K562 (cell line): Measurements from ENCODE around the gene ZFHX2. TPM values are rescaled to one million over a fixed set of nuclear protein-coding genes. Genes with fewer than 3 reads are reported as not detected.

Experiments
- ATAC-seq: fragments of 200-7000 bp; cut with Tn5 transposase; 3 replicates; pipeline ENCODE4 v1.9.1; 2020; ENCODE audit warnings: moderate library complexity
- BruUV-seq: library from RNA; stranded (reverse); fragments of 400-500 nt; replicated peaks from 2 replicates; lab custom pipeline; 2021; lab: Mats Ljungman, UMichigan
- CTCF ChIA-PET: fragments of 300-600 bp; formaldehyde crosslinking; extraction: SDS; loops from one replicate; lab custom pipeline; 2021; ENCODE audit warnings: low intra/inter-chr PET ratio; lab: Yijun Ruan, JAX
- POLR2A ChIA-PET: fragments of 300-600, 350-650 bp; sonication (Branson Sonifier 250); formaldehyde crosslinking; extraction: SDS; loops from one replicate; lab custom pipeline; 2021; ENCODE audit warnings: antibody characterized with exemption, inconsistent platforms; lab: Yijun Ruan, JAX
- DNase-seq, 4 experiments: peaks; one replicate each; pipeline versions ENCODE4 v3.0.0 to v3.0.0-alpha.2; 2011 to 2018; ENCODE audit warnings: low spot score in 3 of 4, mixed read lengths in 3 of 4; ENCODE audit errors: extremely low read depth in 1 of 4
- FAIRE-seq: peaks from 2 replicates; lab custom pipeline; 2011; peaks lifted over from hg19 to GRCh38; lab: Jason Lieb, UNC
- H2AFZ ChIP-seq: 2 replicates; pipeline ENCODE4 v1.6.0; 2011; ENCODE audit warnings: low read depth, low read length, control low read depth, inconsistent platforms
- H3K27ac ChIP-seq: fragments of 200-600 bp; 3 replicates; pipeline ENCODE4 v1.8.0; 2011; ENCODE audit warnings: low read depth, mild to moderate bottlenecking, control low read depth, inconsistent platforms, low read length, moderate library complexity, mixed read lengths; ENCODE audit errors: extremely low read depth
- H3K27me3 ChIP-seq, 2 experiments: fragments of 300-600 bp in 1 of 2; 2 replicates in 1 of 2; 3 replicates in 1 of 2; pipeline versions ENCODE4 v1.6.0 to v1.8.0; 2011; ENCODE audit warnings: inconsistent platforms in 2 of 2, low read length in 2 of 2, mild to moderate bottlenecking in 1 of 2, mixed read lengths in 1 of 2, moderate library complexity in 1 of 2; ENCODE audit not compliant: control insufficient read depth in 2 of 2, insufficient read depth in 2 of 2
- H3K36me3 ChIP-seq: fragments of 300-600 bp; 3 replicates; pipeline ENCODE4 v1.8.0; 2011; ENCODE audit warnings: mild to moderate bottlenecking, low read length, inconsistent platforms; ENCODE audit not compliant: control insufficient read depth, insufficient read depth
- H3K4me1 ChIP-seq, 2 experiments: fragments of 200-600 bp in 1 of 2; replicated peaks in 1 of 2; 2 replicates in 1 of 2; 3 replicates in 1 of 2; pipeline versions ENCODE4 v1.5.1 to v1.8.0; 2011; ENCODE audit warnings: inconsistent platforms in 2 of 2, low read length in 2 of 2, mild to moderate bottlenecking in 1 of 2, mixed read lengths in 1 of 2, moderate library complexity in 1 of 2; ENCODE audit not compliant: control insufficient read depth in 2 of 2, insufficient read depth in 2 of 2
- H3K4me2 ChIP-seq: 2 replicates; pipeline ENCODE4 v1.6.1; 2011; ENCODE audit warnings: low read length, control low read depth, inconsistent platforms, mixed read lengths; ENCODE audit not compliant: insufficient read depth
- H3K4me3 ChIP-seq: fragments of 200-600 bp; sonication (generic), shearing (Covaris generic); 2 replicates; pipeline ENCODE4 v1.5.1; 2016; ENCODE audit warnings: control low read depth, inconsistent platforms
- H3K79me2 ChIP-seq: fragments of 200-600 bp; 3 replicates; pipeline ENCODE4 v1.8.0; 2011; ENCODE audit warnings: low read length, inconsistent platforms; ENCODE audit not compliant: control insufficient read depth, insufficient read depth
- H3K9ac ChIP-seq, 2 experiments: 2 replicates each; pipeline versions ENCODE4 v1.6.0 to v1.6.1; 2011; ENCODE audit warnings: low read depth in 2 of 2, low read length in 2 of 2, control low read depth in 1 of 2, inconsistent platforms in 1 of 2, mild to moderate bottlenecking in 1 of 2, mixed read lengths in 1 of 2; ENCODE audit not compliant: insufficient read depth in 1 of 2
- H3K9me1 ChIP-seq: one replicate; pipeline ENCODE4 v1.6.0; 2011; ENCODE audit warnings: inconsistent platforms, mild to moderate bottlenecking, low read length, moderate library complexity; ENCODE audit not compliant: control insufficient read depth, insufficient read depth
- H3K9me3 ChIP-seq: replicated peaks from 2 replicates; pipeline ENCODE4 v1.5.1; 2011; ENCODE audit warnings: low read depth, low read length, inconsistent platforms; ENCODE audit not compliant: control insufficient read depth, insufficient read depth
- H4K20me1 ChIP-seq: replicated peaks from 2 replicates; pipeline ENCODE4 v1.6.1; 2011; ENCODE audit warnings: low read length, inconsistent platforms, mixed read lengths; ENCODE audit not compliant: control insufficient read depth, insufficient read depth
- ASH1L ChIP-seq: fragments of 450-650 bp; IDR thresholded peaks from 2 replicates; pipeline ENCODE4 v1.6.1; 2018; ENCODE audit warnings: borderline replicate concordance, mild to moderate bottlenecking, low read depth; ENCODE audit not compliant: partially characterized antibody
- GTF2A2 ChIP-seq: IDR thresholded peaks from 2 replicates; pipeline ENCODE4 v1.6.1; 2016; ENCODE audit warnings: mild to moderate bottlenecking, missing genetic modification characterization, missing compliant biosample characterization
- POLR2G ChIP-seq: fragments of 200-400 bp; formaldehyde crosslinking; IDR thresholded peaks from 2 replicates; pipeline ENCODE4 v1.6.1; 2017; ENCODE audit warnings: low read depth, mild to moderate bottlenecking, antibody characterized with exemption, low read length, moderate library complexity
- PTBP1 ChIP-seq: fragments of 200-400 bp; formaldehyde crosslinking; IDR thresholded peaks from 2 replicates; pipeline ENCODE4 v1.6.1; 2017; ENCODE audit warnings: low read depth, low read length
- RBFOX2 ChIP-seq: fragments of 200-400 bp; formaldehyde crosslinking; IDR thresholded peaks from 2 replicates; pipeline ENCODE4 v1.6.1; 2017; ENCODE audit warnings: low read depth, mild to moderate bottlenecking, low read length, moderate library complexity
- TCF7L2 ChIP-seq: fragments of 150-350 bp; IDR thresholded peaks from 2 replicates; pipeline ENCODE4 v1.6.1; 2016; ENCODE audit warnings: low read depth, mild to moderate bottlenecking, low read length, moderate library complexity
- TRIM25 ChIP-seq: fragments of 450-650 bp; IDR thresholded peaks from 2 replicates; pipeline ENCODE4 v1.7.0; 2016; ENCODE audit warnings: borderline replicate concordance
- WGBS: fragments of 100-300 bp; shearing (Covaris generic); methylation state at CpG from one replicate; pipeline ENCODE4 v1.1.6; 2016; ENCODE audit warnings: low coverage, mixed read lengths; ENCODE audit not compliant: insufficient coverage; ENCODE audit errors: missing lambda C conversion rate; 5-methylcytosine and 5-hydroxymethylcytosine counted together
- in situ Hi-C: fragments of 300-500 bp; cut with MboI; formaldehyde crosslinking; loops from 4 replicates; pipeline ENCODE4 v1.15.0; 2018; ENCODE audit warnings: inconsistent platforms, mixed read lengths
- intact Hi-C: fragments of 100-400 bp; cut with micrococcal nuclease; formaldehyde crosslinking; loops from 2 replicates; pipeline ENCODE4 v1.14.2; 2022
- polyA plus RNA-seq, 8 experiments: library from polyadenylated mRNA; depleted of rRNA in 4 of 8; stranded (reverse) in 5 of 8; unstranded in 3 of 8; fragments of >200 nt; fragmentation: Nextera tagmentation in 2 of 8; fragmentation: Illumina TruSeq in 1 of 8; extraction: Ambion mirVana in 2 of 8; extraction: Trizol in 1 of 8; gene quantifications; 2 replicates each; pipeline versions ENCODE4 v1.2.1 to v1.2.3, GENCODE V29; 2011 to 2014; ENCODE audit warnings: inconsistent platforms in 1 of 8, missing spikeins in 1 of 8
- total RNA-seq, 7 experiments: library from RNA; depleted of rRNA in 6 of 7; stranded (reverse); fragments of >200 nt in 6 of 7; fragmentation: Illumina TruSeq in 2 of 7; extraction: Trizol in 2 of 7; gene quantifications; 2 replicates each; pipeline versions ENCODE4 v1.2.1 to v1.2.3, GENCODE V29; 2011 to 2021; ENCODE audit warnings: low replicate concordance in 1 of 7
- TF ChIP-seq, protein P1 (sequence below), 3 experiments: IDR thresholded peaks in 2 of 3; conservative IDR thresholded peaks in 1 of 3; 2 replicates each; pipeline ENCODE4 v1.5.1; 2011 to 2012; ENCODE audit warnings: low read length in 3 of 3, mild to moderate bottlenecking in 3 of 3, control low read depth in 2 of 3, improper control_type of control experiment in 1 of 3, inconsistent platforms in 1 of 3, low read depth in 1 of 3, mixed read lengths in 1 of 3, moderate library complexity in 1 of 3; ENCODE audit not compliant: insufficient read depth in 2 of 3

The ZFHX2 gene
- total and polyA plus RNA-seq, 9 of the 15 experiments (the other 6 are each of a cell fraction or from before 2014, with no cell fraction given) = 0.06 to 0.11 (median 0.11) TPM; not detected in 4

DNA sequence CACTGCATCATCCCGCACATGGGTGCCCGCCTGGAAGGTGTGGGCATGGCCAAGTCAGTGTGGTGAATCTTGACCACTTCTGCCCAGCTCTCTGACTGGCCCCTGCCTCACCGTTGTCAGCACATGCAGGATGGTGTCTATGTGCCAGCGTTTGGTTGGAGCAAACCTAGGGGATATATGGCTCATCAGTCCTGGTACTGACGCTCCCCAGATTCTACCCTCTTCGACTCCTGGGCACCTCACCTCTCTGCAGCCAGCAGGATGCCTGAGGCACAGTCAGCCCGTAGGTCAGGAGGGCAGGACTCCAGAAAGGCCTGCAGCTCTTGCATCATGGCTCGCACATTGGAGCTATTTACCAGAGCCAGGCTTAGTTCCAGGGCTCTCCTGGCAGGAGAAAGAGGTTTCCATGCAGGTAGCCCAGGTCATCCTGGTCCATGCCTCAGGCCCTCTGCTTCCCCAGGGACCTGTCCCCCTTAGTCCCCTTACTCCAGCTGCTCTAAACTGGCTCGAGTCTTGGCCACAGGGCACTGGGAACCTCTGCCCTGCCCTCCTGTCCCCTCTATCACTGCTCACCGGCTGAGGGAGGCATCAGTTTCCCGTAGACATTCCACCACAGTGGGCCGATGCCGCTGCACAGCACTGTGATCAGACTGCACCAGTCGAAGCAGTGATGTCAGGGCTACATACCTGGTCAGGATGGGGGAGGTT lies 12.1 kb upstream of the ZFHX2 start:
- DNase-seq (no peak), ATAC-seq (no peak), FAIRE-seq (no peak)
- Histone ChIP-seq H3K36me3 (peaks cover 62% of the 10 kb centered on the region; the same call in 2 of the 3 replicates), H4K20me1 (0 out of 2 replicates have a peak, but pooled peaks cover 3% of the 10 kb centered on the region), H3K27me3 (no peaks in the 10 kb centered on the region), H3K27ac (no peak overlapping the region), H3K9me1 (no peaks in the 10 kb centered on the region), H3K79me2 (peaks cover 10% of the 10 kb centered on the region; the same call in 2 of the 3 replicates), H3K9me3 (no peaks in the 10 kb centered on the region), H2AFZ (no peak overlapping the region), H3K4me3 (no peak overlapping the region), H3K4me2 (no peak overlapping the region), H3K9ac (no peak overlapping the region), H3K4me1 (peaks cover 8 to 21% of the 10 kb centered on the region in 2 experiments; a peak in 4 of 5 replicates)
- WGBS = 71% methylated on average over 8 of the region's 14 CpGs
- intact Hi-C loops (loop anchor here (5.0 kb wide), 1 partner anchor 441 kb away; no protein-coding TSS in a partner anchor), in situ Hi-C loops (loop anchor here (10.0 kb wide), 1 partner anchor 299 kb away; no protein-coding TSS in a partner anchor)
- no TSS peak for BruUV-seq
- TF ChIP-seq GTF2A2 (tag) = no peak
- no peak for TF ChIP-seq TCF7L2
- TF ChIP-seq RBFOX2 = 0 out of 2 replicates have a peak, but pooled peaks have one; percentile 34
- TF ChIP-seq ASH1L = no peak
- TF ChIP-seq, protein P1, sequence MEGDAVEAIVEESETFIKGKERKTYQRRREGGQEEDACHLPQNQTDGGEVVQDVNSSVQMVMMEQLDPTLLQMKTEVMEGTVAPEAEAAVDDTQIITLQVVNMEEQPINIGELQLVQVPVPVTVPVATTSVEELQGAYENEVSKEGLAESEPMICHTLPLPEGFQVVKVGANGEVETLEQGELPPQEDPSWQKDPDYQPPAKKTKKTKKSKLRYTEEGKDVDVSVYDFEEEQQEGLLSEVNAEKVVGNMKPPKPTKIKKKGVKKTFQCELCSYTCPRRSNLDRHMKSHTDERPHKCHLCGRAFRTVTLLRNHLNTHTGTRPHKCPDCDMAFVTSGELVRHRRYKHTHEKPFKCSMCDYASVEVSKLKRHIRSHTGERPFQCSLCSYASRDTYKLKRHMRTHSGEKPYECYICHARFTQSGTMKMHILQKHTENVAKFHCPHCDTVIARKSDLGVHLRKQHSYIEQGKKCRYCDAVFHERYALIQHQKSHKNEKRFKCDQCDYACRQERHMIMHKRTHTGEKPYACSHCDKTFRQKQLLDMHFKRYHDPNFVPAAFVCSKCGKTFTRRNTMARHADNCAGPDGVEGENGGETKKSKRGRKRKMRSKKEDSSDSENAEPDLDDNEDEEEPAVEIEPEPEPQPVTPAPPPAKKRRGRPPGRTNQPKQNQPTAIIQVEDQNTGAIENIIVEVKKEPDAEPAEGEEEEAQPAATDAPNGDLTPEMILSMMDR (IDR thresholded peaks at IDR 0.05 in 2 of 3, conservative IDR thresholded peaks at IDR 0.05 in 1 of 3; ENCODE audit: insufficient read depth in 2 of 3, low read depth in 1 of 3, low read length in 3 of 3) = no peak
- TF ChIP-seq PTBP1 = no peak
- TF ChIP-seq POLR2G = peak; percentile 54
- TF ChIP-seq TRIM25 = no peak
- ChIA-PET CTCF (interaction anchor here (0.7 to 2.5 kb wide), 3 partner anchors 82 to 171 kb away, joined by 3 to 22 read pairs (median 4); no protein-coding TSS in a partner anchor), POLR2A (interaction anchor here (0.6 to 0.7 kb wide), 3 partner anchors 8 to 109 kb away, joined by 3 read pairs; no protein-coding TSS in a partner anchor)
